ENCODE measurements around the gene RORB. TPM values are rescaled to one million over a fixed set of nuclear protein-coding genes. Genes with fewer than 3 reads are reported as not detected.

Gene RORB
- total RNA-seq, 1 donor from 2014 or later: 2.2 TPM

- no peak for DNase-seq
- no peak for TF ChIP-seq CTCF (IDR thresholded peaks at IDR 0.05; ENCODE audit: partially characterized antibody, unreplicated experiment)
- H3K9me3 Mint-ChIP-seq (ENCODE audit: unreplicated experiment): no peaks in the 10 kb centered on the region
- no peaks in the 10 kb centered on the region for H3K27me3 Mint-ChIP-seq (ENCODE audit: unreplicated experiment)
- no peak overlapping the region for H3K4me3 Mint-ChIP-seq (ENCODE audit: unreplicated experiment)
- H3K36me3 Mint-ChIP-seq (ENCODE audit: unreplicated experiment): no peaks in the 10 kb centered on the region
- H3K4me1 Mint-ChIP-seq (ENCODE audit: low read depth, unreplicated experiment): no peaks in the 10 kb centered on the region
- no peak overlapping the region for H3K27ac Mint-ChIP-seq (ENCODE audit: unreplicated experiment)
These were observed 14.2 kb downstream of the RORB start for GRCh38 chr9:74511333-74511732.

- H3K27me3 Mint-ChIP-seq (ENCODE audit: unreplicated experiment): no peaks in the 10 kb centered on the region
- no peak overlapping the region for H3K27ac Mint-ChIP-seq (ENCODE audit: unreplicated experiment)
- TF ChIP-seq CTCF (IDR thresholded peaks at IDR 0.05; ENCODE audit: partially characterized antibody, unreplicated experiment): no peak
- no peaks in the 10 kb centered on the region for H3K9me3 Mint-ChIP-seq (ENCODE audit: unreplicated experiment)
- H3K36me3 Mint-ChIP-seq (ENCODE audit: unreplicated experiment): no peaks in the 10 kb centered on the region
- DNase-seq: no peak
- no peak overlapping the region for H3K4me3 Mint-ChIP-seq (ENCODE audit: unreplicated experiment)
- H3K4me1 Mint-ChIP-seq (ENCODE audit: low read depth, unreplicated experiment): no peaks in the 10 kb centered on the region
These were observed 15.3 kb downstream of the RORB start for GRCh38 chr9:74512416-74512815.

GRCh38 chr9:74513221-74513620, 16.1 kb downstream of the RORB start:
- no peak for TF ChIP-seq CTCF (IDR thresholded peaks at IDR 0.05; ENCODE audit: partially characterized antibody, unreplicated experiment)
- no peaks in the 10 kb centered on the region for H3K4me1 Mint-ChIP-seq (ENCODE audit: low read depth, unreplicated experiment)
- H3K27ac Mint-ChIP-seq (ENCODE audit: unreplicated experiment): no peak overlapping the region
- no peak overlapping the region for H3K4me3 Mint-ChIP-seq (ENCODE audit: unreplicated experiment)
- DNase-seq: no peak
- no peaks in the 10 kb centered on the region for H3K27me3 Mint-ChIP-seq (ENCODE audit: unreplicated experiment)
- no peaks in the 10 kb centered on the region for H3K9me3 Mint-ChIP-seq (ENCODE audit: unreplicated experiment)
- H3K36me3 Mint-ChIP-seq (ENCODE audit: unreplicated experiment): no peaks in the 10 kb centered on the region

GRCh38 chr9:74517188-74517587, 20.1 kb downstream of the RORB start:
- Mint-ChIP-seq H3K4me3 (ENCODE audit: unreplicated experiment) (no peak overlapping the region), H3K27me3 (ENCODE audit: unreplicated experiment) (no peaks in the 10 kb centered on the region), H3K27ac (ENCODE audit: unreplicated experiment) (no peak overlapping the region), H3K36me3 (ENCODE audit: unreplicated experiment) (no peaks in the 10 kb centered on the region), H3K9me3 (ENCODE audit: unreplicated experiment) (no peaks in the 10 kb centered on the region), H3K4me1 (ENCODE audit: low read depth, unreplicated experiment) (no peaks in the 10 kb centered on the region)
- TF ChIP-seq CTCF (IDR thresholded peaks at IDR 0.05; ENCODE audit: partially characterized antibody, unreplicated experiment): no peak
- no peak for DNase-seq

GRCh38 chr9:74519419-74519818, 22.3 kb downstream of the RORB start:
- Mint-ChIP-seq H3K36me3 (ENCODE audit: unreplicated experiment) (no peaks in the 10 kb centered on the region), H3K4me3 (ENCODE audit: unreplicated experiment) (no peak overlapping the region), H3K9me3 (ENCODE audit: unreplicated experiment) (no peaks in the 10 kb centered on the region), H3K4me1 (ENCODE audit: low read depth, unreplicated experiment) (no peaks in the 10 kb centered on the region), H3K27me3 (ENCODE audit: unreplicated experiment) (no peaks in the 10 kb centered on the region), H3K27ac (ENCODE audit: unreplicated experiment) (no peak overlapping the region)
- TF ChIP-seq CTCF (IDR thresholded peaks at IDR 0.05; ENCODE audit: partially characterized antibody, unreplicated experiment): no peak
- DNase-seq: no peak

Measured in glutamatergic neuron (in vitro differentiated cells).